ENCODE measurements around the gene OR51V1.

DNA sequence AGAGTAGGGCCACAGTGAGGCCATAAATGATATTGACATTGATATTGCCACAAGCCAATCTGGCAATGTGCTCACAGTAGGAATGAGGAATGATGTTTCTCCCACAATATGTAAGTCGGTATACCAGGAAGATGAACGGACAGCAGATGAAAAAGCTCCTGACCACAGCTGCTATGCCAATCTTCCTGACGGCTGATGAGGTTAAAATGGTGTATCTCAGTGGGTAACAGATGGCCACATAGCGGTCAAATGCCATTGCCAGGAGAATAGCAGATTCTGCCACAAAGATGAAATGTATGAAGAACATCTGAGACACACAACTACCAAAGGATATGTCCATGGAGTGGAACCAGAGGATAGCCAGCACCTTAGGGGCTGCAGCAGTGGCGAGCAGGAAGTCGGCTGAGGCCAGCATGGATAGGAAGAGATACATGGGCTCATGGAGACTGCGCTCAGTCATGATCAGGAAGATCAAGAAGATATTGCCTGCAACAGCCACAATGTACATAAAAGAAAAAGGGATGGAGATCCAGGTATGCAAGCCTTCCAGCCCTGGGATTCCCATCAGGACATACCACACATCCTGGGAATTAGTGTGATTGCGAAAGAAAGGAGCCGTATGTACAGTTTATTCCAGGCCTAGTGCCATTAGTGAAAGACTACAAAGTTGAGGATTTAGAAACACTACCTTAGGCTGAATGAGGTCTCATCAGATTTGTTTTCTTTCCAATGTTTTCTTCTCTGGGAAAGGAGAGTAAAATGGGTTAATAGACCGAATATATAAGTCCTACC lies 22.2 kb downstream of the OR51V1 start:
- TF ChIP-seq, protein P1, sequence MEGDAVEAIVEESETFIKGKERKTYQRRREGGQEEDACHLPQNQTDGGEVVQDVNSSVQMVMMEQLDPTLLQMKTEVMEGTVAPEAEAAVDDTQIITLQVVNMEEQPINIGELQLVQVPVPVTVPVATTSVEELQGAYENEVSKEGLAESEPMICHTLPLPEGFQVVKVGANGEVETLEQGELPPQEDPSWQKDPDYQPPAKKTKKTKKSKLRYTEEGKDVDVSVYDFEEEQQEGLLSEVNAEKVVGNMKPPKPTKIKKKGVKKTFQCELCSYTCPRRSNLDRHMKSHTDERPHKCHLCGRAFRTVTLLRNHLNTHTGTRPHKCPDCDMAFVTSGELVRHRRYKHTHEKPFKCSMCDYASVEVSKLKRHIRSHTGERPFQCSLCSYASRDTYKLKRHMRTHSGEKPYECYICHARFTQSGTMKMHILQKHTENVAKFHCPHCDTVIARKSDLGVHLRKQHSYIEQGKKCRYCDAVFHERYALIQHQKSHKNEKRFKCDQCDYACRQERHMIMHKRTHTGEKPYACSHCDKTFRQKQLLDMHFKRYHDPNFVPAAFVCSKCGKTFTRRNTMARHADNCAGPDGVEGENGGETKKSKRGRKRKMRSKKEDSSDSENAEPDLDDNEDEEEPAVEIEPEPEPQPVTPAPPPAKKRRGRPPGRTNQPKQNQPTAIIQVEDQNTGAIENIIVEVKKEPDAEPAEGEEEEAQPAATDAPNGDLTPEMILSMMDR (conservative IDR thresholded peaks at IDR 0.05), result no peak
- TF ChIP-seq EZH2 (IDR thresholded peaks at IDR 0.05; ENCODE audit: low read depth), result no peak

Data from PC-9 (cell line).